H1 (cell line): ENCODE data around the gene DKKL1. TPM values are rescaled to one million over a fixed set of nuclear protein-coding genes. Genes with fewer than 3 reads are reported as not detected.

Experiments
- CHD2 ChIP-seq: IDR thresholded peaks from 2 replicates; pipeline ENCODE4 v1.6.1; 2012; ENCODE audit warnings: low read length, improper control_type of control experiment
- HDAC6 ChIP-seq: IDR thresholded peaks from one replicate; pipeline ENCODE4 v1.7.1; 2012; ENCODE audit warnings: low read depth, mild to moderate bottlenecking, inconsistent platforms, low read length, moderate library complexity
- ZNF274 ChIP-seq: IDR thresholded peaks from 2 replicates; pipeline ENCODE4 v1.7.0; 2012; ENCODE audit warnings: low read length, borderline replicate concordance; ENCODE audit errors: extremely low read depth
- polyA plus RNA-seq, 7 experiments: library from polyadenylated mRNA; depleted of rRNA in 3 of 7; stranded (reverse) in 5 of 7; unstranded in 2 of 7; fragments of >200 nt in 5 of 7; fragments of 200-250 nt in 2 of 7; gene quantifications; 1 replicate in 5 of 7; 2 replicates in 1 of 7; 4 replicates in 1 of 7; pipeline versions ENCODE4 v1.2.1 to v1.2.3, GENCODE V29; 2011 to 2013; ENCODE audit warnings: missing spikeins in 2 of 7, mixed read lengths in 2 of 7
- total RNA-seq: library from RNA; stranded (reverse); fragmentation: NEBNext Ultra II Directional; extraction: Animal tissue kit (Norgen Biotek cat#: 25700); gene quantifications from 2 replicates; pipeline ENCODE4 v1.2.1, GENCODE V29; 2021

DKKL1 gene
- total and polyA plus RNA-seq, 2 of the 8 experiments (the other 6 are each of a cell fraction or from before 2014, with no cell fraction given) = 2.6 to 6.8 TPM

GRCh38 chr19:49315111-49315510 is 48.6 kb upstream of the DKKL1 start (continued):
- TF ChIP-seq HDAC6 (no peak), ZNF274 (no peak), CHD2 (no peak)
- TF ChIP-seq, all 59 proteins: peak for 0
